AG10803 (cell line): Measurements from ENCODE around the gene PLXNB2.
A peak's percentile ranks its signal among the peaks of the same experiment; 100 is the strongest.

ENCODE experiments used
- DNase-seq: peaks from one replicate; pipeline ENCODE4 v3.0.0; 2010; ENCODE audit warnings: low read depth
- H3K4me3 ChIP-seq: 2 replicates; pipeline ENCODE4 v1.5.1; 2011; ENCODE audit warnings: mild to moderate bottlenecking, low read length, control low read depth
- CTCF ChIP-seq: conservative IDR thresholded peaks from 2 replicates; pipeline ENCODE4 v1.5.1; 2011; ENCODE audit warnings: mild to moderate bottlenecking, low read length, control low read depth, inconsistent platforms

PLXNB2 gene

DNA sequence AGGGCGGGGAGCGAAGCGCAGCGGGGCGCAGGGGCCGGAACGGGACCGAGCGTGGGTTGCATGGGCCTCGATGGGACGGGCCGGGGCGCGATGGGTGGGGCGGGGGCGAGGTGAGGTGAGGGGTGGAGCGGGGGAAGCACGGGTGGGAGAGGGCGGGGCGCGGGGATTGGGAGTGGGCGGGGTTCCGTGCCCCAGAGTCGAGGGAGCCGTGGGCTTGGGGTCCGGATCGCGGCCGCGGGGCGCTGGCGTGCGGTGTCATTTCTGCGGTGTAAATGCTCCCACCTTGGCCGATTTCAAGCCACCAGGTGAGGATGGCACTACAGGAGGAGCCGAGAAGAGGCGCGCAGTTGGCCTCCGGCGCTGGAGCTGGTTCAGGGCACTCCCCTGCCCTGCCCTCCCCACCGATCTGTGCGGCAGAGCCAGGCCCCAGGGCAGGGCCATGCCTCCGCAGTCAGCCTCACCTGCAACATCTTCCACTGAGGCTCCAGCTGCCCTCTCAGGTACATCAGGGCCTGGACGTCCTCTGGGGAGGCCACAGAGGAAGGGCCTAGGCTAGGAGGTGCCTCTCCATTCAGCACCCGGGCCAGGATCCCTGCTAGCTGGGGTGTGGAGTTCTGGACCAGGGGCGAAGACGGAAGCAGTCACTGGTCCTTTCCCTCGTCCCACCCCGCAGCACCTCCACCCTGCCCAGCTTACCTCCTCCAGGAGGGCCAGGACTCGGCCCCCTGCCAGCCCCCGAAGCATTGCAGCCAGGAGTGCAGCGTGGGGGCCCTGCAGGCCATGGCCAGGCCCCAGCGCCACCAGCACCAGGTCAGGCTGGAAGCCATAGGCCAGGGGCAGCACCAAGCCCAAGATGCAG lies 62.0 kb downstream of the PLXNB2 start:
- no peak for DNase-seq
- TF ChIP-seq CTCF: no peak

DNA sequence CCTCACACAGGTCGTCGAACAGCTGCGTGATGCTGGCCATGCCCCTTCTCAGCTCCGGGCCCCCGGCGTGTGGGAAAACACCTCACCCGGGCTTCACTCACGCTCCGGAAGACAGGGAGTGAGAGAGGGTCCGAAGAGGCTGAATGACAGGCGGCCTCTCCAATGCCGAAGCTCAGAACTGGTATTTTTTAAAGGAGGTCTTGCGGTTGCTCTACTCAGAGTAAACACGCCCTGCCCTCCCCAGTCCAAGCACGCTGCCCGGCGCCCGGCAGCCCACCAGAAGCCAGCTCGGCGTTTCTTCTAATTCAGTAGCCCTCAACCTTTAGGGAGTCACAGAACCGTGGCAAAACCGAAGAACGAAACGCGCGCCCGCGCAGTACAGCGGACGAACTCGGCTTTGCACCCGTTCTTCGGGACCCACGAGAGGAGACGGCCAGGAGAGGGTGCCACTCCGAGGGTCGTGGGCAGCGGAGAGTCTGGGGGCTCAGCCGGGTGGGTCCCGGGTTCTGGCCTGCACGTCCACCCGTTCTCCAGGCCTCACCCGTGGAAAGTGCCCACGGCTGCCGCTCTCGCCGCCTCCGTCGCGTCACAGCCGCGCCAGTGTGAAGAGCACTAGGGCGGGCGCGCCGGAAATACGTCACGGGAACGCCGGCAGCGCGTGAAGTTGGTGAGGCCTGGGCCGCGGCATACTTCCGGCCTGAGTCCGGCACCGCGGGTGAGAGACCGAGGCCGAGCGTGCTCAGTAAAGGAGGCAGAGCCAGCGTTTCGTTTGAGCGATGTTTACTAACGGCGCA lies 62.8 kb downstream of the PLXNB2 start, which contains the start of gene TUBGCP6:
Gene TUBGCP6 (minus strand): TSS at position 604 of the 794 bp plus-strand sequence. CDS start 564 bp downstream, at position 40.
- DNase-seq: peak; percentile 87
- peak; percentile 33 for TF ChIP-seq CTCF
- peak within 1 kb of the TSS; percentile 97 for H3K4me3 ChIP-seq

More for the DNA sequence above, 62.0 kb downstream of the PLXNB2 start:
- peak overlapping the region; percentile 97 for H3K4me3 ChIP-seq

GRCh38 chr22:50243685-50244419 lies 63.6 kb downstream of the PLXNB2 start:
- no peak for TF ChIP-seq CTCF
- DNase-seq: no peak
- peak overlapping the region; percentile 97 for H3K4me3 ChIP-seq

GRCh38 chr22:50242406-50242949 lies 65.0 kb downstream of the PLXNB2 start:
- no peak for TF ChIP-seq CTCF
- peak overlapping the region; percentile 55 for H3K4me3 ChIP-seq
- DNase-seq: no peak

- DNase-seq: no peak
- no peak overlapping the region for H3K4me3 ChIP-seq
- no peak for TF ChIP-seq CTCF
Measured at GRCh38 chr22:50238755-50239154, 68.7 kb downstream of the PLXNB2 start.

GRCh38 chr22:50236731-50237409 lies 70.6 kb downstream of the PLXNB2 start:
- DNase-seq: no peak

More at GRCh38 chr22:50236731-50237409, 70.6 kb downstream of the PLXNB2 start:
- H3K4me3 ChIP-seq: no peak overlapping the region
- TF ChIP-seq CTCF: peak; percentile 45
